GM23338 (cell line): ENCODE data around the gene HOXD9.
A peak's percentile ranks its signal among the peaks of the same experiment; 100 is the strongest.

Experiments
- CREB1 ChIP-seq: fragments of 250-450 bp; sonication (Bioruptor Pico); IDR thresholded peaks from 2 replicates; pipeline ENCODE4 v1.5.0; 2020; ENCODE audit warnings: low read depth, mild to moderate bottlenecking, moderate library complexity
- CTCF ChIP-seq, 2 experiments: fragments of 200-600 bp in 1 of 2; sonication (generic) in 1 of 2; conservative IDR thresholded peaks; 2 replicates each; pipeline versions ENCODE4 v1.5.1 to v1.6.1; 2016 to 2017; ENCODE audit warnings: antibody characterized with exemption in 2 of 2, low read depth in 2 of 2, mild to moderate bottlenecking in 2 of 2, moderate library complexity in 1 of 2
- ETS1 ChIP-seq: IDR thresholded peaks from 2 replicates; pipeline ENCODE4 v1.6.1; 2016; ENCODE audit warnings: antibody characterized with exemption
- EZH2 ChIP-seq: fragments of 200-600 bp; sonication (generic); IDR thresholded peaks from one replicate; pipeline ENCODE4 v1.8.0; 2017; ENCODE audit warnings: antibody characterized with exemption, mild to moderate bottlenecking, low read depth; ENCODE audit not compliant: unreplicated experiment
- EZH2phosphoT487 ChIP-seq: fragments of 200-600 bp; sonication (generic); IDR thresholded peaks from one replicate; pipeline ENCODE4 v1.8.1; 2018; ENCODE audit warnings: antibody characterized with exemption; ENCODE audit not compliant: unreplicated experiment
- JUNB ChIP-seq: IDR thresholded peaks from one replicate; pipeline ENCODE4 v1.6.1; 2016; ENCODE audit warnings: antibody characterized with exemption; ENCODE audit not compliant: unreplicated experiment
- NANOG ChIP-seq: IDR thresholded peaks from 2 replicates; pipeline ENCODE4 v1.6.1; 2016; ENCODE audit warnings: antibody characterized with exemption, borderline replicate concordance
- POLR2AphosphoS5 ChIP-seq: IDR thresholded peaks from 2 replicates; pipeline ENCODE4 v1.6.1; 2016; ENCODE audit warnings: antibody characterized with exemption, low read depth
- STAT1 ChIP-seq: IDR thresholded peaks from one replicate; pipeline ENCODE4 v1.6.1; 2016; ENCODE audit warnings: antibody characterized with exemption; ENCODE audit not compliant: unreplicated experiment
- ZNF114 ChIP-seq: fragments of 250-450 bp; sonication (Bioruptor Pico); IDR thresholded peaks from 2 replicates; pipeline ENCODE4 v1.5.0; 2020; ENCODE audit warnings: mild to moderate bottlenecking, moderate library complexity
- ZNF331 ChIP-seq: fragments of 250-450 bp; sonication (Bioruptor Pico); IDR thresholded peaks from 2 replicates; pipeline ENCODE4 v1.5.0; 2020; ENCODE audit warnings: low read depth, mild to moderate bottlenecking, moderate library complexity
- ZNF462 ChIP-seq: fragments of 250-450 bp; sonication (Bioruptor Pico); IDR thresholded peaks from 2 replicates; pipeline ENCODE4 v1.5.0; 2020; ENCODE audit warnings: mild to moderate bottlenecking, moderate library complexity
- TF ChIP-seq, protein P1 (sequence below): IDR thresholded peaks from one replicate; pipeline ENCODE4 v1.6.1; 2018; ENCODE audit warnings: antibody characterized with exemption; ENCODE audit not compliant: unreplicated experiment

DNA sequence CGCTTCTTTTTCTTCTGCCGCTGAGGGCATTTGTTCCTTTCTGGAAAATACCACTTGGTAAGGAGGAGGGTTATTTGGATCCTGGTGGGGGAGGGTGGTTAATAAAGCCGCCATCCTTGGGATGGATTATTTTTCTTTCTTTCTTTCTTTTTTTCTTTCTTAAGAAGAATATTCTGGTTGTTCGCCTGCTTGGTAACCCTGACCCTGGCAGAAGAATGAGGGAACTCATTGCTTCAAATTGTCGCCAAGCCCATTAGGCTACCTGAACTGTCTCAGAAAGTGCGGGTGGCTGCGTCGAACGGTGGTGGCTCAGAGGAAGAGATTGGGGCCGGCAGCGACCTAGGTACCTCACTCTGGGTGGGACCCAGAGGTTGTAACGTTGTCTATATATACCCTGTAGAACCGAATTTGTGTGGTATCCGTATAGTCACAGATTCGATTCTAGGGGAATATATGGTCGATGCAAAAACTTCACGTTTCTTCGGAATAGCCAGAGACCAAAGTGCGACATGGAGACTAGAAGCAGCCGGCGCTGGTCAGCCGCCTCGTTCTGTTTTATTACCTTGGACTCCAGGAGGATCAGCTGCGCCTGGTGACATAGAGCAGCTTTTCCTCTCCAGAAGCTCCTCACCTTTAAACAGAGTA lies 27.5 kb downstream of the HOXD9 start:
- TF ChIP-seq NANOG = no peak
- no peak for TF ChIP-seq CTCF (conservative IDR thresholded peaks at IDR 0.05; ENCODE audit: low read depth in 2 of 2)
- no peak for TF ChIP-seq POLR2AphosphoS5
- TF ChIP-seq EZH2phosphoT487 = peak; percentile 18
- TF ChIP-seq CREB1 = no peak
- no peak for TF ChIP-seq ETS1
- TF ChIP-seq JUNB = no peak
- no peak for TF ChIP-seq ZNF331 (CRISPR knock-in tag)
- peak; percentile 89 for TF ChIP-seq EZH2
- TF ChIP-seq, protein P1, sequence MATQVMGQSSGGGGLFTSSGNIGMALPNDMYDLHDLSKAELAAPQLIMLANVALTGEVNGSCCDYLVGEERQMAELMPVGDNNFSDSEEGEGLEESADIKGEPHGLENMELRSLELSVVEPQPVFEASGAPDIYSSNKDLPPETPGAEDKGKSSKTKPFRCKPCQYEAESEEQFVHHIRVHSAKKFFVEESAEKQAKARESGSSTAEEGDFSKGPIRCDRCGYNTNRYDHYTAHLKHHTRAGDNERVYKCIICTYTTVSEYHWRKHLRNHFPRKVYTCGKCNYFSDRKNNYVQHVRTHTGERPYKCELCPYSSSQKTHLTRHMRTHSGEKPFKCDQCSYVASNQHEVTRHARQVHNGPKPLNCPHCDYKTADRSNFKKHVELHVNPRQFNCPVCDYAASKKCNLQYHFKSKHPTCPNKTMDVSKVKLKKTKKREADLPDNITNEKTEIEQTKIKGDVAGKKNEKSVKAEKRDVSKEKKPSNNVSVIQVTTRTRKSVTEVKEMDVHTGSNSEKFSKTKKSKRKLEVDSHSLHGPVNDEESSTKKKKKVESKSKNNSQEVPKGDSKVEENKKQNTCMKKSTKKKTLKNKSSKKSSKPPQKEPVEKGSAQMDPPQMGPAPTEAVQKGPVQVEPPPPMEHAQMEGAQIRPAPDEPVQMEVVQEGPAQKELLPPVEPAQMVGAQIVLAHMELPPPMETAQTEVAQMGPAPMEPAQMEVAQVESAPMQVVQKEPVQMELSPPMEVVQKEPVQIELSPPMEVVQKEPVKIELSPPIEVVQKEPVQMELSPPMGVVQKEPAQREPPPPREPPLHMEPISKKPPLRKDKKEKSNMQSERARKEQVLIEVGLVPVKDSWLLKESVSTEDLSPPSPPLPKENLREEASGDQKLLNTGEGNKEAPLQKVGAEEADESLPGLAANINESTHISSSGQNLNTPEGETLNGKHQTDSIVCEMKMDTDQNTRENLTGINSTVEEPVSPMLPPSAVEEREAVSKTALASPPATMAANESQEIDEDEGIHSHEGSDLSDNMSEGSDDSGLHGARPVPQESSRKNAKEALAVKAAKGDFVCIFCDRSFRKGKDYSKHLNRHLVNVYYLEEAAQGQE = no peak
- TF ChIP-seq ZNF462 (CRISPR knock-in tag) = no peak
- TF ChIP-seq ZNF114 = no peak
- no peak for TF ChIP-seq STAT1
